Activated naive CD4-positive, alpha-beta T cell treated with anti-CD3 and anti-CD28 coated beads for 36 hours (primary cell): ENCODE results near the gene CDYL. TPM values are rescaled to one million over a fixed set of nuclear protein-coding genes. Genes with fewer than 3 reads are reported as not detected.

ENCODE experiments used
- CTCF ChIA-PET: fragments of 350-600 bp; sonication (Branson Sonifier 250); formaldehyde crosslinking; loops from one replicate; lab custom pipeline; 2021; ENCODE audit warnings: antibody characterized with exemption; lab: Charles Lee
- DNase-seq: peaks from one replicate; pipeline ENCODE4 v3.0.0-alpha.2; 2020
- H3K27ac Mint-ChIP-seq: one replicate; pipeline ENCODE4 v1.8.0; 2021; ENCODE audit warnings: mild to moderate bottlenecking, mixed read lengths
- H3K27me3 Mint-ChIP-seq: one replicate; pipeline ENCODE4 v1.8.0; 2021; ENCODE audit warnings: low read depth, mixed read lengths
- H3K36me3 Mint-ChIP-seq: one replicate; pipeline ENCODE4 v1.8.0; 2021; ENCODE audit warnings: low read depth, mixed read lengths
- H3K4me1 Mint-ChIP-seq: one replicate; pipeline ENCODE4 v1.8.0; 2021; ENCODE audit warnings: low read depth, mixed read lengths
- H3K4me3 Mint-ChIP-seq: one replicate; pipeline ENCODE4 v1.8.0; 2021; ENCODE audit warnings: mild to moderate bottlenecking, moderate library complexity, mixed read lengths
- H3K9me3 Mint-ChIP-seq: one replicate; pipeline ENCODE4 v1.8.0; 2021; ENCODE audit warnings: mixed read lengths
- intact Hi-C: fragments of 100-400 bp; cut with micrococcal nuclease; formaldehyde crosslinking; loops from one replicate; pipeline ENCODE4 v1.15.1; 2023
- total RNA-seq, 2 experiments: library from RNA; stranded (reverse); gene quantifications; one replicate each; pipeline ENCODE4 v1.2.3, GENCODE V29; 2021

Gene CDYL
- total RNA-seq, 2 experiments from 2014 or later, result 23.8 to 24.3 TPM

DNA sequence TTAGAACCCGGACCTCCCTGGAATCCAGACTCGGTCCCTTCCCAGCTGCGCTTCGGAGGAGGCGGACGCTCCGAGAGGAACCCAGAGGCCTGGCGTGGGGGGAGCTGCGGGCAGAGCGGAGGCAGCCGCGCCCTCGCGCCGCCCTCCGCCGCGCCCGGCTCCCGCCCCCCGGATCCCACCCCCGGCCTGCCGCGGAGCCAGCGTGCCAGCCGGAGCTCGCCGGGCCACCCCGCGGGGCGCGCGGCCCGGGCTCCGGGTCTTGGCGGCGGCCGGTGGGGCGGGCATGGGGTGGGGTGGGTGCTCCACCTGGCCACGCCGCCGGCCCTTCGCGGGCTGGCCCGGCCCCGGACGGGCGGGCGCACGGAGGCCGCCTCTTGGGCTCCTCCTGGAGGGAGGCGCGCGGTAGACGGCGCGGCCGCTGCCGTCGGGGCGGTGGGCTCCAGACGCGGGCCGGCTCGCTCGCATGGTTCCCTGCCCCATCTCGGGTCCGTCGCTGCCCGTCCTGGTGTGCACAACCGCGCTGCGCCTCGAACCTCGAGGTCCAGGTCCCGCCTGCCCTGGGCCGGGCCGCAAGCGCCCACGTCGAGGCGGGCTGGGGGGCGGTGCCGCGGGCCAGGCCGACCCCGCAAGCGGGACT lies 592 bp upstream of the CDYL start:
- Mint-ChIP-seq H3K4me3 (peak overlapping the region; percentile 80), H3K27me3 (peaks cover 12% of the 10 kb centered on the region), H3K4me1 (peaks cover 54% of the 10 kb centered on the region), H3K36me3 (peaks cover 8% of the 10 kb centered on the region), H3K9me3 (peaks cover 10% of the 10 kb centered on the region), H3K27ac (no peak overlapping the region)
- intact Hi-C loops, result loop anchor here (1.0 to 10.0 kb wide), 7 partner anchors 228 to 1229 kb away; partner anchors contain the start of genes ECI2, NRN1 and PXDC1
- DNase-seq, result peak; percentile 50
- CTCF ChIA-PET, result no interaction called here

- peaks cover 65% of the 10 kb centered on the region for H3K4me1 Mint-ChIP-seq
- peaks cover 12% of the 10 kb centered on the region for H3K27me3 Mint-ChIP-seq
- peak overlapping the region; percentile 85 for H3K4me3 Mint-ChIP-seq
- DNase-seq, result peak; percentile 43
- H3K36me3 Mint-ChIP-seq, result peaks cover 8% of the 10 kb centered on the region
- H3K9me3 Mint-ChIP-seq, result peaks cover 10% of the 10 kb centered on the region
- intact Hi-C loops, result loop anchor here (1.0 to 10.0 kb wide), 7 partner anchors 227 to 1228 kb away; partner anchors contain the start of genes ECI2, NRN1 and PXDC1
- CTCF ChIA-PET, result interaction anchor here (1.0 to 2.5 kb wide), 2 partner anchors 13 to 140 kb away, joined by 3 to 10 read pairs; no protein-coding TSS in a partner anchor
- peak overlapping the region; percentile 81 for H3K27ac Mint-ChIP-seq
Measured at GRCh38 chr6:4776493-4777393, 539 bp downstream of the CDYL start.

DNA sequence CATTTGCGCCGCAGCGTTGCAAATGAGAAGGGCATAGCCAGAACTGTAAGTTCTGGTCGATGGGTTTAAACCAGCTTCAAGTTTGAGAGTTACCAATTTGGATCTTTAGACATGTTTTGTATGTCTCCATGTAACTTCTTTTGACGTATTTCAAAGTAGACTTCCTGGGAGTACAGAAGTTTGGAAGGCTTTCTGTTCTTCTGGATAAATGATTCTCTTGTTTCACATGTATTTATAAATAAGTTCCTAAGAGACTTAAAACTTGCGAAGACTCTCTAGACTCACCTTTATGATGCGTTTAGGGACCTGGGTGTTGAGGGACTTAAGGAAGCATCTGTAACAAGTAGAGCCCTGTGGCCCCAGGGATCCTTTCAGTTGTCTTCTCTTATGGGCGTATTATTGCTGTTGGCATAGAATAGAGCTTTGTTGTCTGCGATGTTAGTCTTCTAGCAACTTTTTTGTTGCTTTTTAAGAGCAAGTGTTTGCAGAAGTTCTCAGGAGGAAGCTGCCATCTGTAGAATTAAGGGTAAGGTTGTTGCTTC lies 1.3 kb downstream of the CDYL start:
- peaks cover 12% of the 10 kb centered on the region for H3K27me3 Mint-ChIP-seq
- peaks cover 71% of the 10 kb centered on the region for H3K4me1 Mint-ChIP-seq
- H3K36me3 Mint-ChIP-seq, result peaks cover 8% of the 10 kb centered on the region
- peak overlapping the region; percentile 85 for H3K4me3 Mint-ChIP-seq
- intact Hi-C loops, result loop anchor here (2.0 to 10.0 kb wide), 6 partner anchors 503 to 1227 kb away; partner anchors contain the start of genes ECI2, NRN1 and PXDC1
- H3K27ac Mint-ChIP-seq, result peak overlapping the region; percentile 81
- peak; percentile 13 for DNase-seq
- H3K9me3 Mint-ChIP-seq, result peaks cover 7% of the 10 kb centered on the region
- CTCF ChIA-PET, result interaction anchor here (1.0 to 2.5 kb wide), 2 partner anchors 12 to 140 kb away, joined by 3 to 10 read pairs; no protein-coding TSS in a partner anchor

GRCh38 chr6:4778086-4778485 lies 1.9 kb downstream of the CDYL start:
- peaks cover 70% of the 10 kb centered on the region for H3K4me1 Mint-ChIP-seq
- DNase-seq, result peak; percentile 25
- intact Hi-C loops, result loop anchor here (1.0 to 10.0 kb wide), 9 partner anchors 12 to 1227 kb away; partner anchors contain the start of genes NRN1 and PXDC1
- peaks cover 12% of the 10 kb centered on the region for H3K27me3 Mint-ChIP-seq
- peak overlapping the region; percentile 85 for H3K4me3 Mint-ChIP-seq
- CTCF ChIA-PET, result interaction anchor here (1.0 to 2.5 kb wide), 2 partner anchors 12 to 141 kb away, joined by 3 to 10 read pairs; no protein-coding TSS in a partner anchor
- peaks cover 8% of the 10 kb centered on the region for H3K36me3 Mint-ChIP-seq
- H3K27ac Mint-ChIP-seq, result peak overlapping the region; percentile 81
- H3K9me3 Mint-ChIP-seq, result peaks cover 7% of the 10 kb centered on the region

DNA sequence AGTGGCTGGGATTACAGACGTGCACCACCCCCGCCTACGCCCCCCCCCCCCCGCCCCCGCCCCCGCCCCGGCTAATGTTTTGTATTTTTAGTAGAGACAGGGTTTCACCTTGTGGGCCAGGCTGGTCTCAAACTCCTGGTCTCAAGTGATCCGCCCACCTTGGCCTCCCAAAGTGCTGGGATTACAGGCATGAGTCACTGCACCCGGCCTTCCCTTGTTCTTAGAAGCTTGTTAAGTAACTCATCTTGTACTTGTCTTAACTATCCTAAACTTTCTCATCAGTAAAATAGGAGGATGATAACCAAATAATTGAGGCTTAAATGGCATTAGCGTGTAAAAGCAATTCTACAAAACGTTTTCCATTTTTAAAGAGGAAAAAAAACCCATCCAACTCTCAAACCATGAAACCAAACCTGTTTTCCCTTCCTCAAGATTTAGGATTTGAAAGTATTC lies 4.2 kb downstream of the CDYL start:
- CTCF ChIA-PET, result interaction anchor here (0.6 to 1.3 kb wide), 2 partner anchors 10 to 150 kb away, joined by 3 to 6 read pairs; no protein-coding TSS in a partner anchor
- Mint-ChIP-seq H3K36me3 (peaks cover 6% of the 10 kb centered on the region), H3K9me3 (peaks cover 10% of the 10 kb centered on the region), H3K27me3 (no peaks in the 10 kb centered on the region), H3K4me1 (peaks cover 65% of the 10 kb centered on the region), H3K27ac (no peak overlapping the region), H3K4me3 (no peak overlapping the region)
- DNase-seq, result peak; percentile 12
- intact Hi-C loops, result no loop called here

DNA sequence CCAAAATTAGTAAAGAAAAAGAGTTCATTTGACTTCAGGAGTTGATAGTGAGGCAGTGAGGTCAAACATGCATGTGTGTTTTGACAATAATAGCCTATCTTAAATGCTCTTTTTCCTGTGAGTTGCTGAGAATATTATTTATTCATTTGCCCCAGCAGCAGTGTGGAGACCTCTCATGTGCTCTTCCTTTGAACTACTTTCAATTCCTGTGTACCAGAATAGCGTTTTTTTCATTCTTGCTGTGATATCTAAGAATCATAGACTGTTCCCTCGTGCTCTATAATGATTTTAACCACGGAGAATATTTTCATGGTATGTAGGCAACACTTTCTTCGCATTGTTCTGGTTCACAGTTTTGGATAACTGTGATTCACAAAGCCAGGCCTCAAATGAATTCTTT lies 5.2 kb downstream of the CDYL start:
- no peak for DNase-seq
- H3K27ac Mint-ChIP-seq, result no peak overlapping the region
- H3K4me3 Mint-ChIP-seq, result no peak overlapping the region
- H3K4me1 Mint-ChIP-seq, result peaks cover 70% of the 10 kb centered on the region
- H3K36me3 Mint-ChIP-seq, result peaks cover 6% of the 10 kb centered on the region
- H3K27me3 Mint-ChIP-seq, result no peaks in the 10 kb centered on the region
- peaks cover 10% of the 10 kb centered on the region for H3K9me3 Mint-ChIP-seq
- CTCF ChIA-PET, result interaction anchor here (1.3 to 1.4 kb wide), 2 partner anchors 9 to 24 kb away, joined by 3 to 6 read pairs; no protein-coding TSS in a partner anchor
- intact Hi-C loops, result no loop called here

DNA sequence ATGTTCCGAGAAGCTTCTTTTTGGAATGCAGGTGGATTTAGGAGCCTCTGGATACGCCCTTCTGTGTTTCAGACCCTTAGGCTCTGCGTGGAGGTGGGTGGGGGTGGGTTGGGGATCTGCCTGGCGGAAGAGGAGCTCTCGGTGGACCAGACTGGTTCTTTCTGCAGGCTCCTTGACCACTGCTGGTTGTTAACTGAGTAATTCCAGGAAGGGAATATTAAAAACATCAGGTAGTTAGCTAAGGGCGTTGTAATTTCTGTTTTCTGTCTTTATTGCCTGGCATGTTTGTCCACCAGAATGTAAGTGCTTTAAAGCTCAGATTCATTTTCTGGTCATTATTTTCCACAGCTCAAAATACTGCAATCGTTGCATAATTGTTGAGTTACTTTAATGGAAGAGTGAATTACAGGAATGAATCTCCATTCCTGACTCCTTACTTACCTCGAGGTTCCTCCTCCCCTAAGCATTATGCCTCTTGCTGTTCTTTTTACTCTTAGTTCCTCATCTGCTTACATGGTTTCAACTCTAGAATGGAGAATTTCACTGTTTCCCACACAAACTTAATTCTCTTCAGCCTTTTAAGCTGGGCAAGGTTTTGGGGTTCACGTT lies 5.9 kb downstream of the CDYL start:
- Mint-ChIP-seq H3K36me3 (peaks cover 6% of the 10 kb centered on the region), H3K4me1 (peaks cover 76% of the 10 kb centered on the region), H3K27me3 (no peaks in the 10 kb centered on the region), H3K27ac (no peak overlapping the region), H3K4me3 (no peak overlapping the region), H3K9me3 (peaks cover 10% of the 10 kb centered on the region)
- CTCF ChIA-PET, result interaction anchor here (1.4 kb wide), 1 partner anchor 23 kb away, joined by 3 read pairs; no protein-coding TSS in a partner anchor
- intact Hi-C loops, result no loop called here
- no peak for DNase-seq

GRCh38 chr6:4786996-4787395 lies 10.8 kb downstream of the CDYL start:
- CTCF ChIA-PET, result no interaction called here
- Mint-ChIP-seq H3K27ac (no peak overlapping the region), H3K27me3 (no peaks in the 10 kb centered on the region), H3K36me3 (peaks cover 3% of the 10 kb centered on the region), H3K4me3 (no peak overlapping the region), H3K9me3 (peaks cover 7% of the 10 kb centered on the region), H3K4me1 (peaks cover 70% of the 10 kb centered on the region)
- no peak for DNase-seq
- intact Hi-C loops, result no loop called here

GRCh38 chr6:4788482-4788881 lies 12.3 kb downstream of the CDYL start:
- H3K4me1 Mint-ChIP-seq, result peaks cover 60% of the 10 kb centered on the region
- intact Hi-C loops, result no loop called here
- CTCF ChIA-PET, result interaction anchor here (2.3 kb wide), 1 partner anchor 10 kb away, joined by 10 read pairs; no protein-coding TSS in a partner anchor
- H3K36me3 Mint-ChIP-seq, result peaks cover 3% of the 10 kb centered on the region
- no peak overlapping the region for H3K4me3 Mint-ChIP-seq
- H3K27me3 Mint-ChIP-seq, result no peaks in the 10 kb centered on the region
- no peak overlapping the region for H3K27ac Mint-ChIP-seq
- H3K9me3 Mint-ChIP-seq, result peaks cover 7% of the 10 kb centered on the region
- no peak for DNase-seq

- Mint-ChIP-seq H3K4me3 (no peak overlapping the region), H3K36me3 (peaks cover 2% of the 10 kb centered on the region), H3K4me1 (peaks cover 55% of the 10 kb centered on the region), H3K27me3 (no peaks in the 10 kb centered on the region), H3K9me3 (peaks cover 3% of the 10 kb centered on the region), H3K27ac (no peak overlapping the region)
- CTCF ChIA-PET, result interaction anchor here (2.0 to 2.3 kb wide), 2 partner anchors 8 to 11 kb away, joined by 6 to 10 read pairs; no protein-coding TSS in a partner anchor
- DNase-seq, result no peak
- intact Hi-C loops, result no loop called here
Measured at GRCh38 chr6:4788953-4789584, 12.9 kb downstream of the CDYL start.
